Activated CD8-positive, alpha-beta memory T cell treated with anti-CD3 and anti-CD28 coated beads for 4 hours (primary cell): Measurements from ENCODE around the gene NELL1.
"Not testable (repeated sequence)": the region's sequence is repeated elsewhere in the genome, so short reads cannot be mapped to it uniquely, and the experiment has no call there.

Experiments used
- DNase-seq, 2 donors: peaks; one replicate each; pipeline ENCODE4 v3.0.0-alpha.2; 2020; ENCODE audit warnings: low read depth in 2 of 2

Gene NELL1

GRCh38 chr11:21109341-21109740 is 440.0 kb downstream of the NELL1 start:
- DNase-seq: no peak

- no peak for DNase-seq
Measured at GRCh38 chr11:21110415-21110814, 441.0 kb downstream of the NELL1 start.

- DNase-seq: no peak
Measured at GRCh38 chr11:21113876-21114275, 444.5 kb downstream of the NELL1 start.

- no peak for DNase-seq
Measured at GRCh38 chr11:21116009-21116408, 446.6 kb downstream of the NELL1 start.

- no peak for DNase-seq
Measured at GRCh38 chr11:21119411-21119810, 450.0 kb downstream of the NELL1 start.

- no peak for DNase-seq
Measured at GRCh38 chr11:21121991-21122390, 452.6 kb downstream of the NELL1 start.

- no peak for DNase-seq
Measured at GRCh38 chr11:21122523-21122922, 453.1 kb downstream of the NELL1 start.

- DNase-seq: no peak
Measured at GRCh38 chr11:21132146-21132720, 462.8 kb downstream of the NELL1 start.

GRCh38 chr11:21133244-21133643 is 463.9 kb downstream of the NELL1 start:
- no peak for DNase-seq

- no peak for DNase-seq
Measured at GRCh38 chr11:21133722-21134121, 464.3 kb downstream of the NELL1 start.

GRCh38 chr11:21137803-21138202 is 468.4 kb downstream of the NELL1 start:
- no peak for DNase-seq

GRCh38 chr11:21141557-21141956 is 472.2 kb downstream of the NELL1 start:
- DNase-seq: not testable (repeated sequence)

- no peak for DNase-seq
Measured at GRCh38 chr11:21142007-21142406, 472.6 kb downstream of the NELL1 start.

- DNase-seq: no peak
Measured at GRCh38 chr11:21144531-21144930, 475.1 kb downstream of the NELL1 start.

GRCh38 chr11:21148376-21148775 is 479.0 kb downstream of the NELL1 start:
- no peak for DNase-seq

- DNase-seq: no peak
Measured at GRCh38 chr11:21160140-21160539, 490.8 kb downstream of the NELL1 start.

GRCh38 chr11:21169639-21170038 is 500.3 kb downstream of the NELL1 start:
- DNase-seq: no peak

GRCh38 chr11:21173476-21173875 is 504.1 kb downstream of the NELL1 start:
- no peak for DNase-seq

- DNase-seq: no peak
Measured at GRCh38 chr11:21174781-21175180, 505.4 kb downstream of the NELL1 start.

- DNase-seq: no peak
Measured at GRCh38 chr11:21177379-21177778, 508.0 kb downstream of the NELL1 start.

- DNase-seq: no peak
Measured at GRCh38 chr11:21179770-21180169, 510.4 kb downstream of the NELL1 start.

GRCh38 chr11:21180182-21180581 is 510.8 kb downstream of the NELL1 start:
- DNase-seq: no peak

- DNase-seq: no peak
Measured at GRCh38 chr11:21185959-21186358, 516.6 kb downstream of the NELL1 start.

- DNase-seq: no peak
Measured at GRCh38 chr11:21190181-21190580, 520.8 kb downstream of the NELL1 start.
